Measurements from ENCODE around the gene CUEDC1.

DNA sequence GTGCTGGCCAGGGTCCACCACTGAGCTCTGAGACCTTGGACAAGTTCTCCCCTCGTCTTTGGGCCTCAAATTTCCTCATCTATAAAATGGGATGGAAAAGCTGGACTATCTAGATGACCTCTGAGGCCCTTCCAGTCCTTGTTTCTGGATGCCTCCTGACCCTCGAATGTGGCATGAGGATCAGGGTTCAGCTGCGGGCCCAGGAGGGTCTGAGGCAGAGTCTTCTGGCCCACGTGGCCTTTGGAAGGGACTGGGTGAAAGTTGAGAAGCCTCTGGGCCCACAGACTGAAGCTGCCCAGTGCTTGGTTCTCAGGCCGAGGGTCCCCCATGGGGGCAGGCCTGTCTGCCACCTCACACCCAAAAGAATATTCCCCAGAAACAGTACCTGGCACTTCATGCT, 88.5 kb downstream of the CUEDC1 start:
- TF ChIP-seq CTCF (IDR thresholded peaks at IDR 0.05; ENCODE audit: borderline replicate concordance, extremely low read depth, low read length, poor library complexity, severe bottlenecking) = no peak
- TF ChIP-seq EZH2 (IDR thresholded peaks at IDR 0.05; ENCODE audit: borderline replicate concordance, low read depth, low read length, severe bottlenecking) = no peak

All from DND-41 (cell line).